NK-92 treated with Interleukin-12 subunit alpha and Interleukin-12 subunit beta, amount 100 ng/mL, for 24 hours (cell line): ENCODE measurements around the gene FAM186B.
"Not testable (repeated sequence)": the region's sequence is repeated elsewhere in the genome, so short reads cannot be mapped to it uniquely, and the experiment has no call there.

Source experiments
- DNase-seq: peaks from one replicate; lab custom pipeline; 2025; lab: John Stamatoyannopoulos, UW

The FAM186B gene

DNA sequence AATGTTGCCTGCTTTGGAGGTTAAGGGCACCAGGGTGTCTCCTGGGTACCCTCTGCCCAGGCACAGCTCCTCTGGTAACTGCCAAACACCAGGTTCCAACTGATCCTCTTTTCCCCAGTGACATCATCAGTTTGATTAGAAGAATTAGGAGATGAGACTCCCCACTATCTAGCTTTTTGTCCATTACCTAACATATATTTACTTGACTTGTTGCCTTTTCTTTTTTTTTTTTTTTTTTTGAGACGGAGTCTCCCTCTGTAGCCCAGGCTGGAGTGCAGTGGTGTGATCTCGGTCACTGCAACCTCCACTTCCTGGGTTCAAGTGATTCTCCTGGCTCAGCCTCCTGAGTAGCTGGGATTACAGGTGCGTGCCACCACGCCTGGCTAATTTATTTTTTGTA is at the start of gene FAM186B:
TSS of gene FAM186B (minus strand) at position 101 of the 400 bp plus-strand sequence. CDS start 162 bp downstream, outside the sequence.
- DNase-seq = not testable (repeated sequence)

DNA sequence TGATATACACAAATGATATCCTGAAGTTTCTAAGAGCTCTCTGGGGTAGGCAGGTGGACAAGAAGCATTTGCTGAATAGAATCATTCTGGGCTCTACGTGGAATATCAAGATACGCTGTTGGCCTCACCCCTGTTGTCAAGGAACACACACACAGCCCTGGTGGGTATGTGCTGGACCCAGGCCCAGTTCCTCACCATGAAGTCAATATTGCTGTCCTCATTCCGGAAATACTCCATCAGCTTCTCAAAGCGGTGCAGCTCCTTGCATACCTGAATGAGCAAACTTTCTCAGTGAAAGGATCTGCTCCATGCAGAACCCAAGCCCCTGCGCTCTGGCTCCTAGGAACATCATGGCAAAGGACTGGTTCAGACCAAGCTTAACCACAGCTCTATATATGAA is 49.3 kb upstream of the FAM186B start:
- DNase-seq = no peak

DNA sequence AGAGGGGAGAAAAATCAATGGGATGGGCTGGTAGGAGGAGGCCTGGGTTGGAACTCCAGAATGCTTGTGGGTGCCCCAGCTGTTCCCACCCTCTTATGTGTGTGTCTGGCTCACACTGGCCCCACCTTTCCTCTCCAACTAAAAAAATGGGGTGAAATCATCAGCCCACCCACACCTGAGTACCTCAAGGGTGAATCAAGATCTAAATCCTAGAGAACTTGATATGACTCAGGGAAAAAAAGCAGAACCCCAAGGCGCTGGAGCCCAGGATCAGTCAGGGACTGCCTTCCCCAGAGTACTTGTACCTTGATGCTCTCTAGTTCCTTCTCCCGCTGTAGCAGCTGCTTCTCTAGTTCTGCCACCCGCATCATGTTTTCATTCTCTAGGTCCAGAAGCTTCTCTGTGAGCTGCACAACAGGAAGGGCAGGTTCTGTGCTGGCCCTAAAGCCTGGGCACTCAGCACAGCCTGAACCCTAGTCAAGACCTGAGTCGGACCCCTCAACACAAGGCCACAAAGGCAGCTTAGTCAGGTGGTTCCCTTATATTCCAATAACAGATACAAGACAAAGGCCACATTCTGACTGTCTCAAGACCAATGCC is 47.6 kb upstream of the FAM186B start:
- no peak for DNase-seq

DNA sequence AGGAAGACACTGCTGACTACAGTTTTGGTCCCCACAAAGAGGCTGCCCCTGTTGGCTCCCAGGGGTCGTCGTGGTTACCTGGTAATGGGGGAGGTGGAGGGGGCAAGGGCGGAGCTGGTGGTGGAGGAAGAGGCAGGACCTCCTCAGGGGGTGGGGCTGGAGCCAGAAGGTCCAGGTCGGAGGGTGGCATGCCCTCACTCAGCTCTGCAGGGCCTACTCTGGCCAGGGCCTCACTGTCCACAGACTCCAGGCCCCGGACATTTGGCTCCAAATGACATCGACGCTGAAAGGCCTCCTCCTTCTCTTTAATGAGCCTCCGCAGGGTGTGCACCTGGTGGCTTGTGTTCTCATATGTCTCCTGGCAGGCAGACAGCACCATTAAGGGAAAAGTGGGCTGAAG is 46.4 kb upstream of the FAM186B start:
- DNase-seq = no peak

DNA sequence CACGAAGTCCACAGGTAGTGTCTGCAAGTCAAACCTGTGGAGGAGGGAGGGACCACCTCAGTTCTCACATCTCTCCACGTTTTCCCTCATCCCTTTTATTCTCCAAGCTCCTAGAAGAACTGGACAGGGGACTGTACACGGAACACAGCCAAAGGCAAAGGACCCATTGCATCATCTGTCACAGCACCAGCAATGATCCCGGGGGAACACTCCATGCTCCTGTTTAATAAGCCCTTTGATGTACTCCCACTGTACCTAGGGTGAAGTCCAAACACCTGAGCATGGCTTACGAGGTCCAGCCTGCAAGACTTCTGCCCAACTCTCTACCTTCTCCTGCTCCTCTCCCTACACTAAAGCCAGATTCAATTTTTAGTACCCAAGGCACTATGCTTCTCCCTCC is 44.5 kb upstream of the FAM186B start:
- DNase-seq = no peak

- no peak for DNase-seq
Observed at GRCh38 chr12:49649445-49649844, 44.0 kb upstream of the FAM186B start.

- DNase-seq = no peak
Observed at GRCh38 chr12:49648712-49649003, 43.2 kb upstream of the FAM186B start.

DNA sequence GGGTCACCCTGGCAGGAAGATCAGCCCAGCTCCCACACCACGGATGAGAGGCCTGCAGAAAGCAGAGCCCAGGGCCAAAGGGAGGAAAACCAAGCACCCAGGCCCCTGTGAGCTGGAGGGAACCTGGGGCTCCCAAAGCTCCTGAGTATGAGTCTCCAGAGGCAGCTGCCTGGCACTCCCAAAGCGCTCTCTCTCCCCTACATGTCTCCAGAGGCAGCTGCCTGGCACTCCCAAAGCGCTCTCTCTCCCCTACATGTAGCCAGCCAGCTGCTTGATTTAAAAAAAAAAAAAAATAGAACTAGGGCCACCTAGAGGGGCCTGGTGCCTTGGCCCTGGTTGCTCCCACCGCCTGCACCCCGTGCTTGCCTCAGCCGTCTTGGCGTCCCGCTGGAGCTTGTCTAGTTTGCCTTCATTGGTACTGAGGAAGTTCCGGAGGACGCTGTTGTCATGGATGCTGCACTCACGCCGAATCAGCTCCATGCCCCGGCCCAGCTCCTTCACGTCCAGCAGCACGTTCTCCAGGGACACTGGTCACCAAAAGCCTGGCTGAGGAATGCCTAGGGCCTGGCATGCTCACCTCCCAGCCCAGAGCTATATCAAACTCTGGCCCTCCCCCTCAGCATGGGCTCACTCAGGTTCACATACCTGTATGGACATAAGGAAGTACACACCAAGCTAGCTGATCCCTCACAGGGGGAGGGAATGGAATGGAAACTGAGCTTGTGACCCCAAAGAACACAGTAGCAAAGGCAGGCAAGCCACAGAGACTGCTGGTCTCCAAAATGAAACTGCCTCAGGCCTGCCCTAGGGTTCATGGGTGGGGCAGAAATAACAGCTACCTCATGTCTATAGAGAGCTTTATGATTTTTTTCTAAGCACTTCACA is 42.6 kb upstream of the FAM186B start:
- no peak for DNase-seq

GRCh38 chr12:49646871-49647654 is 41.6 kb upstream of the FAM186B start:
- DNase-seq = no peak

DNA sequence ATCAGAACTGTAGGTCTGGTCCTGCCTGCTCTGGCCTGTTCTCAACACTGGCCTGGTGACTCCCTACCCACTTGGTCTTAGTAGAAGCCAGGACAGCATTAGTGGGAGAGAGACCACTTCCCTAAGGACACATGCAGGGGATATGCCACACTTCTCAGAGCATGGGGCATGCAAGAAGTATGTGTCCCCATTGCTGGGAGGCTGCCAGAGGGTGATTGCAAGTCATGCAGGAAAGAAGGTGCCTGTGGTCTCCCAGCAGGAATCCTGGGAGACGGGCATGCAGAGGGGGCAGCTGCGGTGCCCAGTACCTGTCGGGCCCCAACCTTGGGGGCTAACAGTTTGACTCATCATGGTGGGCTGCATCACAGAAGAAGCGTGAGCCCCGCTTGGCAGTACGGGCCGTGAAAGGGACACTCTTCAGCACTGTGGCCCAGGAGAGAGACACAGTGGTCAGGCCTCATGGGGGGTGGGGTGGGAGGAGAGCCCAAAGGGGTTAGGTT is 40.9 kb upstream of the FAM186B start:
- DNase-seq = no peak

GRCh38 chr12:49645146-49646039 is 40.0 kb upstream of the FAM186B start:
- DNase-seq = no peak

DNA sequence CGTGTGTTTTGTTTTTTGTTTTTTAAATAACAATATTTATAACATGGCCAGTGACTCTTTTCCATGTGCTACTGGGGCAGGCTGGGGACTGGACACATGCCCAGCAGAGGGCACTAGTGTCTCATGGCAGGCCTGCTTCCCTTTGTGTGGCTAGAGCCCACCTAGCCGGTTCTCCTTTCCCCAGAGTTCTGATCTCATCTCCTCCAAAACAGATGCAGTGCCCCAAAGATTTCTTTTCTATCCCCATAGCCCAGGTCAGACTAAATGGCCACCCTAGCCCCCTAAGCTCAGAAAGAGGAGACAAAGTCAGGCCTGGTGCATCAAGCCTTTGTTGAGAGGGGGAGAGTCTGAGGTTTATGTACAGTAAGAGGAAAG is 39.2 kb upstream of the FAM186B start:
- peak; percentile 21 for DNase-seq

DNA sequence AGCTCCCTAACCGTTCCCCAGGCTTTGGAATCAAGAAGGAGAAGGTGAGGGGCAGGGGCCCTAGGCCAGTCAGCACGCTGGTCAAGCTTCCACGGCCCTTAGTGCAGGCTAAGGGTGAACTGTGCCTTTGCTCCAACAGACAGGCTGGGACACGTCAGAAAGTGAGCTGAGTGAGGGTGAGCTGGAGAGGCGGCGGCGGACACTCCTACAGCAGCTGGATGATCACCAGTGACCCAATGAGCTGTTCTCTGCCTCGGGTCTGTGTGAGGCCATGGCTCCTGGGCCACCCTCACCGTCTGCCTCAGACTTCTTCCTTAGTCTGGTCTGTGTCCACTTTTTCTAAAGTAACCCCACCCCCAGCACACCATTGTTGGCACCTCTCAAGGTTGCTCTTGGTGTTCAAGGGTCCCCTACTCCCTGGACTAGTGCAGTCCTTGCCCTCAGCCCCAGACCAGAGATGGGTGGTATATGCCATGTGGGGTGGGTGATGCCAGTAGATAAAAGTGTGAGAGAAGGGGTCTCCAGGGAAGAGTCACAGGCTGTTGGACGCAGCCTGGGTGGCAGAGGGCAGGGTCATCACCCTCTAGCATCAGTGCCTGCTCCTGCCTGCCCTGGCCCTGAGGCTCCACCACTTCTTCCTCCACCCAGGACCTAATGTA is 38.7 kb upstream of the FAM186B start:
- DNase-seq = no peak

DNA sequence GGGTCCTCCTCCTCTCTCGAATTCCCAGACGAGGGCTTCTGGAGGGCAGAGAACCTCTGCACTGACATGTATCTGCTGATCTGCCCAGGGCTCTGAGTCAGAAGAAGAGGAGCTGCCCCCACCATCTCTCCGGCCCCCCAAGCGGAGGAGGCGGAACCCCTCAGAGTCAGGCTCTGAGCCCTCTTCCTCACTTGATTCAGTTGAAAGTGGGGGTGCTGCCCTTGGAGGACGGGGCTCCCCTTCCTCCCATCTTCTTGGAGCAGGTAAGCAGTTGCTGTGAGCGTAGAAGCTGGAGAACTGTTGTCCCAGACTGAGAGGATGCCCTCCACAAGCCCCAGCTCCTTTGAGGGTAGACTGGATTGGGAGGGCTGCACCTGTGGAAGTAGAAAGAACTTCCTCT is 37.7 kb upstream of the FAM186B start:
- no peak for DNase-seq

DNA sequence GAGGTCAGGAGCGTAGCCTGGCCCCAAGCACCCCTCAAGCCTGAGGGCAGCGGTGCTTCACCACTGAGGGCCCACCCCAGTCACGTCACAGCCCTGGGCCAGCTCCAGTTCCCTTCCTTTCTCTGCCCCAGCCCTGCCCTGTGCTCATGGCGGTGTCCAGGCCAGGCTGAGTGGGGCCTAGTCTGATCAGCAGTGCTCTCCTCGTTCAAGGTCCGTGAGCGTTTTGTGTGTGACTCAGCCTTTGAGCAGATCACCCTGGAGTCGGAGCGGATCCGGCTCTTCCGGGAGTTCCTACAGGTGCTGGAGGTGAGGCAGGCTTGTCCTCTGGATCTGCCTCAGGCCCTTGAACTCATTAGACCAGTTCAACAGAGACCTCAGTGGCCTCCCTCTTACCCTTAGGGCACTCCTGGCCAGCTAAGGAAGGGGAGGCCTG is 36.9 kb upstream of the FAM186B start:
- no peak for DNase-seq

- no peak for DNase-seq
Observed at GRCh38 chr12:49641748-49642369, 36.4 kb upstream of the FAM186B start.

- peak; percentile 28 for DNase-seq
Observed at GRCh38 chr12:49636979-49637755, 31.7 kb upstream of the FAM186B start.

DNA sequence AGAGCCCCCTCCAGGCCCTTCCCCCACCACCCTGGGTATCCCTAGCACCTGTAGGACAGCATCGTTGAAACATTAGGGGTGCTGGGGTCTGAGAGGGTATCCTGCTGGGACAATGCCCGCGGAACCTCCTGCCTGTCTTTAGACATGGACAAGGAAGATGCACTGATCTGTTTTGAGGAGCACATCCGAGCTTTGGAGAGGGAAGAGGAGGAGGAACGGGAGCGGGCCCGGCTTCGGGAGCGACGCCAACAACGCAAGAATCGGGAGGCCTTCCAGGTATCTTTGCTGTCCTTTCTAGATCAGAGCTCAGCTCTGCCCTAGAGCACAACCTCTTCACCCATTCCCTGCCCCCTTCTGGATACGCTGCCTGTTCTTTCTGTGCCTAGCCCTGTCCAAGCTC is 31.1 kb upstream of the FAM186B start:
- DNase-seq = no peak

- DNase-seq = no peak
Observed at GRCh38 chr12:49635656-49636055, 30.2 kb upstream of the FAM186B start.

- DNase-seq = no peak
Observed at GRCh38 chr12:49635036-49635435, 29.6 kb upstream of the FAM186B start.
